Hepatocyte (in vitro differentiated cells): ENCODE results near the gene GPR37L1.
"Not testable (repeated sequence)": the region's sequence is repeated elsewhere in the genome, so short reads cannot be mapped to it uniquely, and the experiment has no call there.

Source experiments
- CTCF ChIP-seq: fragments of 200-600 bp; sonication (generic); IDR thresholded peaks from 2 replicates; pipeline ENCODE4 v1.5.1; 2016; ENCODE audit warnings: antibody characterized with exemption, mild to moderate bottlenecking; ENCODE audit not compliant: poor library complexity
- EZH2 ChIP-seq: fragments of 200-600 bp; sonication (generic); IDR thresholded peaks from 2 replicates; pipeline ENCODE4 v1.6.1; 2016; ENCODE audit warnings: antibody characterized with exemption, mild to moderate bottlenecking, borderline replicate concordance
- EZH2phosphoT487 ChIP-seq: fragments of 200-600 bp; sonication (generic); IDR thresholded peaks from one replicate; pipeline ENCODE4 v1.6.1; 2018; ENCODE audit warnings: antibody characterized with exemption, mild to moderate bottlenecking, low read depth, moderate library complexity; ENCODE audit not compliant: unreplicated experiment, severe bottlenecking

GRCh38 chr1:202141468-202141867 is 18.8 kb downstream of the GPR37L1 start:
- TF ChIP-seq CTCF, EZH2, EZH2phosphoT487: not testable (repeated sequence)
